ENCODE data around the gene HDAC10.

HDAC10 gene

GRCh38 chr22:50255607-50256006 is 4.5 kb upstream of the HDAC10 start:
- no peak for DNase-seq (ENCODE audit: low read depth)

- DNase-seq (ENCODE audit: low read depth) = no peak
Observed at GRCh38 chr22:50255099-50255498, 4.0 kb upstream of the HDAC10 start.

GRCh38 chr22:50253941-50254340 is 2.9 kb upstream of the HDAC10 start:
- no peak for DNase-seq (ENCODE audit: low read depth)

GRCh38 chr22:50253046-50253915 is 2.2 kb upstream of the HDAC10 start:
- DNase-seq (ENCODE audit: low read depth) = no peak

DNA sequence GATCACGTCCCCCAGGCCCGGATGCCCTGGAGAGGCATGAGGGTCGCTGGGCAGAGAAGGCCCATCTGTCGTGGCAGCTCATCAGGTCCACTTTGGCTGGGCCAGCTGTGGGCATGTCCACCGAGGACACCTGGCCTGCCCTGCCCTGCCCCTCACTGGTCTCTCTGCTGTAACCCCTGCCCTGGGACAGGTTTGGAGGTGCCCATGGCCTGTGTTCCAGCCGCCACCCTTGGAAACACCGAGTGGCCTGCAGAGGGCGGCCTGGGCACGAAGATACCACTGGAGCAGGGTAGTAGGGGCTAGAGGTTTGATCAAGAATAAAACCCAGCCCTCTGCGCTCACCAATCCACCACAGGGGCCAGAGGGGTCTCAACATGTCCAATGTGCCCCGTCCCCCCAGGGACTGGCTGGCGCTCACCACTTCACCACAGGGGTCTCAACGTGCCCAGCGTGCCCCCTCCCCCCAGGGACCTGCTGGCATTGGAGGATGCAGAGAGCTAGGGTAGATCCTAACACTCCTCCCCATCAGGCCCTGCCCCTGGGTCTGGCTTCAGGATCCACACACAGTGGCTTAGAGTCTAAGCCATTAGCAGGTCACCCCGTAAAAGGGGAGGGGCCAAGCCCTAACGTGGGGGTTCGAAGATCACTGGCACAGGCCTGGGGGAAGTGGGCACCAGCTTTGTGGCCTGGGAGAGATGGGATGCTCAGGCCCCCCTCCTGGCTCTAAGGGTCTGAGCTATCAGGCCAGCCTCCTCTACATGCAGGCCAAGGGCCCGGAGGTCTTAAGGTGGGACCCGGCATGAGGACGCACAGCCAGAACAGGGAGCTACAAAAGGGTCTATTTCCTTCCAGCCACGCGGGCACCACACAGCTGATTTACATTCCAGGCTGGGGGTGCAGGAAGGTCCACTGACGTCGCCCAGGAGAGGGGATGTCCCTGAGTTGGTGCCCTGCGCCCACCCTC is 1.3 kb upstream of the HDAC10 start:
- DNase-seq (ENCODE audit: low read depth) = no peak

DNA sequence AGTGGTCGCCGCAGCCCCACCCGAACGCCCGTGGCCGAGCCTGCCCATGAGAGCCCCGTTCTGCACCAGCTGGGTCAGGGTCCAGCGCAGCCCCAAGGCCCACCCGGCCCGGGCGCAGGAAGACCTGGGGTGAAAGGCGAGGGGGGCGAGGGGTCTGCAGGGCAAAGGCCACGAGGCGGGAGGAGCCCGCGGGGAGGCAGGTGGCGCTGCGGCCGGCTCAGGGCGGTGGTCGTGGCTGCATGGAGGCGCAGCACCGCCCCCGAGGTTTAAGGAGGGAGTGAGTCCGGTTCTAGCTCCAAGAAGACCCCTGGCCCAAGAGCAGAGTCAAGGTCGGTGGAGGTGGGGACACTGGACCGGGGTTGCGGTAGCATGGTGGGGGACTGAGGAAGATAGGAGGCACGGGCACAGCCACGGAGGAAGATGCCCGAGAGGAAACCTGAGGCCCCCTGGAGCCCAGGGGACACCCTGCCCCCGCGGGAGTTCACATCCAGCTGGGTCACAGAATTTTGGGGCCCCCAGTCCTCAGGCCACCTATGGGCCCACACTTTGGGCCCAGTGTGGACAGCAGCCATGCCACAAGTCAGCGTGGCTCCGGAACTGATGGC is 514 bp upstream of the HDAC10 start:
- DNase-seq (ENCODE audit: low read depth) = no peak

GRCh38 chr22:50250249-50250554 is 863 bp downstream of the HDAC10 start:
- DNase-seq (ENCODE audit: low read depth) = no peak

DNA sequence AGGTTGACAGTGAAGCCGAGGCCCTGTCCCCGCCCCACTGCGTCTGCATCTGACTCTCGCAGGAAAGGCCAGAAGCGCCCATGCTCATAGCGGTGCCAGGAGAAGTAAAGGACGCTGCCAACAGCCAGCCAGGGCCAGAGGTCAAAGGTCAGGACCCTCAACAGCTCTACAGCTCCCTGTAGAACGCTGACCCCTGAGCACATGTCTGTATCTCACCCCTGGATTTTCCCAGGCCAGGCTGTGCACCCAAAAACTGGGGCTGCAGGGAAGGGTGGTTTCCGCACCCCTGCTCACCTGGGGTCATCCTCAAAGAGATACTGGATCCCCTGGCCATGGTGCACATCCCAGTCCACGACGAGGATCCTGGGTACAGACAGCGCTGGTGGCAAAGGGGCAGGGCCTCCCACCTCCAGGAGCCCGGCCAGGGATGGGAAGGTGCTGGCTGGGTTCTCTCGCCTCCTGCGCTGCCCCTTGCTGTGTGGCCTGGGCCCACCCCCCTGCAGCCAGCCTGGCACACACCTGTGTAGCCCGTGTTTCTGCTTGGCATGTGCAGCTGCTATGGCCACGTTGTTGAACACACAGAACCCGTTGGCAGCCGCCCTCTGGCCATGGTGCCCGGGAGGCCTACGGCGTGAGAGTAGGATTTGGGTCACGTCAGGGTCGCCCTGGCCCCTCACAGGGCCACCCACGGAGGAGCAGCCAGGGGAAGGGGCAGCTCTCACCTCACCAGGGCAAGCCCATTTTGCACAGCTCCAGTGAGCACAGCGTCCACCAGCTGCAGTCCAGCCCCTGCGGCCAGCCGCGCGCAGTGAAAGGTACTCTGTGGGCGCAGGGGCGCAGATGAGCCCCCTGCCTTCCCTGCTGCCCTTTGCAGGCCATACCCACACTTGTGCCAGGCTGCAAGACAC is 1.5 kb downstream of the HDAC10 start:
- DNase-seq (ENCODE audit: low read depth) = no peak

DNA sequence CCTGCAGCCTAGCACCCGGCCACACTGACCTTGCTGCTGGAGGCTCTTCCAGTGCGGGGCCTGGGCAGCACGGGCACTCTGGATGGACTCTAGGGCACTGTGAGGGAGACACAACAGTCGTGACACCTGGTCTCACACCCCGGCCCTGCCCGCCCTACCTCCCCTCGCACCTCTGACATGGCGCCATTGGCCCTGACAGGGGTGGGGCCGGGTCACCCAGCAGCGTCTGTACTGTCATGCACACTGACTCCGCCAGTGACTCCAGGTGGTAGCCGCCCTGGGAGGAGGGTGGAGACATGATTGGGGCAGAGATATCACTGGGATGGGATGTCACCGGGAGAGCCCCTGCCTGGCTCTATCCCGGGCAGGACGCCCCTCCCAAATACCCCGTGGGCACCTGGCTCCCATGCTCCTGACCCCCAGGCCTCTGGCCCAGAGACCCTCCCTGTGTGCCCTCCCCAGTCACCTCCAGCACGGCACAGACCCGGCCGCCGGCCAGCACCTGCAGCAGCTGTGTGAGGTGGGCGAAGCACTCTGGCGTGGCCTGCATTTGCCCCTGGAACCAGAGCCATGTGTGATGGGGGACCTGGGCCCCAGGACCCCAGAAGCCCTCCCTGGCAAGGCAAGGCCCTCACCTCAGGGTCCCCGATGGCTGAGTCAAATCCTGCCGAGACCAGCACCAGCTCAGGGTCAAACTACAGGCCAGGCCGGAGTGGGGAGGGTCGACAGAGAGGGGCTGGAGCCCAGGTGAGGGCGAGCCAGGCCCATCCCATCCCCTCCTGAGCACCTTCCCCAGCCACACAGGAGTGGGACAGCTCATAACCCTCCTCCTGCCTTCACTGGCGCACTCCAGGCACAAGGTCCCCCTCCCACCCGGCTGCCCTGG is 2.6 kb downstream of the HDAC10 start:
- no peak for DNase-seq (ENCODE audit: low read depth)

GRCh38 chr22:50247748-50248147 is 3.3 kb downstream of the HDAC10 start:
- no peak for DNase-seq (ENCODE audit: low read depth)

DNA sequence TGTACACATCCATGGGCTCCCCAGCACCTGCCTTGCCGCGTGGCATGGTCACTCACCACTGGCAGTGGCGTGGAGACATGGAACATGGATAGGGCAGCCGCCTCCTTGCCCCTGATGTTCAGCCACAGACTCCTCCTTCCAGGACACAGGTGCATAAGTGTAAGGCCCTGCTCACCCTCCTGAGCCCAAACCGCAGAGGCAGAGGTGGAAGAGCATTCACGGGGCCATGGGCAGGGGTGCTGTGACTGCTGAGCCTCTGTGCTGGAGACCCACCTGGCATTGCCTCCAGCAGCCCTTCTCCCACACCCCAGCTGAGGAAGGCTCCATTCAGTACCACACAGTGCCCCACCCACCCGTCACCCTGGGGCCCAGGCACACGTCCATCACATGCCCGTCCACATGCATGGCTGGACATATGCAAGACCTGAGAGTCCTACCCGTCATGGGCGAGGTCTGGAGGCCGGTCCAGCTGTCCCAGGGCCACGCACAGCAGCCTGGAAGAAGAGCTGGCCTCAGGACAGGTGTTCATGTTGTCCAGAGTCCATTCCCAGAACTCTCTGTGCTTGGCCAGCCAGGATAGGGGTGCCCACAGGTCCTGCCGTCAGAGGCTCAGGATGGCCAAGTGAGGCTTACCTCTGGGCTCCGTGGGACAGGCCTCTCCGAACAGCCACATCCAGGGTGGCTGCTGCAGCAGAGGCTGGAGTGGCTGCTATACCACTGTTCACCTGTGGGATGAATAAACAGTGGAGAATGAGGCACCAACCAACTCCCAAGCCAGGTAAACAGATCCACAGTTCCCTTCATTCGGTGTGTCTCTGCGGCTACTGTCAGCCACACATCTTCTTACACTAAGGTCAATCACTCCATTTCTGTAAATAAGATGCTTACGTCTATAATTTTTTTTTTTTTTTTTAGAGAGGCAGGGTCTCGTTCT is 4.6 kb downstream of the HDAC10 start:
- DNase-seq (ENCODE audit: low read depth) = no peak

DNA sequence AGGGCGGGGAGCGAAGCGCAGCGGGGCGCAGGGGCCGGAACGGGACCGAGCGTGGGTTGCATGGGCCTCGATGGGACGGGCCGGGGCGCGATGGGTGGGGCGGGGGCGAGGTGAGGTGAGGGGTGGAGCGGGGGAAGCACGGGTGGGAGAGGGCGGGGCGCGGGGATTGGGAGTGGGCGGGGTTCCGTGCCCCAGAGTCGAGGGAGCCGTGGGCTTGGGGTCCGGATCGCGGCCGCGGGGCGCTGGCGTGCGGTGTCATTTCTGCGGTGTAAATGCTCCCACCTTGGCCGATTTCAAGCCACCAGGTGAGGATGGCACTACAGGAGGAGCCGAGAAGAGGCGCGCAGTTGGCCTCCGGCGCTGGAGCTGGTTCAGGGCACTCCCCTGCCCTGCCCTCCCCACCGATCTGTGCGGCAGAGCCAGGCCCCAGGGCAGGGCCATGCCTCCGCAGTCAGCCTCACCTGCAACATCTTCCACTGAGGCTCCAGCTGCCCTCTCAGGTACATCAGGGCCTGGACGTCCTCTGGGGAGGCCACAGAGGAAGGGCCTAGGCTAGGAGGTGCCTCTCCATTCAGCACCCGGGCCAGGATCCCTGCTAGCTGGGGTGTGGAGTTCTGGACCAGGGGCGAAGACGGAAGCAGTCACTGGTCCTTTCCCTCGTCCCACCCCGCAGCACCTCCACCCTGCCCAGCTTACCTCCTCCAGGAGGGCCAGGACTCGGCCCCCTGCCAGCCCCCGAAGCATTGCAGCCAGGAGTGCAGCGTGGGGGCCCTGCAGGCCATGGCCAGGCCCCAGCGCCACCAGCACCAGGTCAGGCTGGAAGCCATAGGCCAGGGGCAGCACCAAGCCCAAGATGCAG is 5.6 kb downstream of the HDAC10 start:
- DNase-seq (ENCODE audit: low read depth) = no peak

GRCh38 chr22:50244420-50245213 is 6.4 kb downstream of the HDAC10 start, which contains the start of gene TUBGCP6:
Gene TUBGCP6 (minus strand): TSS chr22:50245023. CDS start chr22:50244459, 564 bp downstream.
- peak; percentile 59 for DNase-seq (ENCODE audit: low read depth)

DNA sequence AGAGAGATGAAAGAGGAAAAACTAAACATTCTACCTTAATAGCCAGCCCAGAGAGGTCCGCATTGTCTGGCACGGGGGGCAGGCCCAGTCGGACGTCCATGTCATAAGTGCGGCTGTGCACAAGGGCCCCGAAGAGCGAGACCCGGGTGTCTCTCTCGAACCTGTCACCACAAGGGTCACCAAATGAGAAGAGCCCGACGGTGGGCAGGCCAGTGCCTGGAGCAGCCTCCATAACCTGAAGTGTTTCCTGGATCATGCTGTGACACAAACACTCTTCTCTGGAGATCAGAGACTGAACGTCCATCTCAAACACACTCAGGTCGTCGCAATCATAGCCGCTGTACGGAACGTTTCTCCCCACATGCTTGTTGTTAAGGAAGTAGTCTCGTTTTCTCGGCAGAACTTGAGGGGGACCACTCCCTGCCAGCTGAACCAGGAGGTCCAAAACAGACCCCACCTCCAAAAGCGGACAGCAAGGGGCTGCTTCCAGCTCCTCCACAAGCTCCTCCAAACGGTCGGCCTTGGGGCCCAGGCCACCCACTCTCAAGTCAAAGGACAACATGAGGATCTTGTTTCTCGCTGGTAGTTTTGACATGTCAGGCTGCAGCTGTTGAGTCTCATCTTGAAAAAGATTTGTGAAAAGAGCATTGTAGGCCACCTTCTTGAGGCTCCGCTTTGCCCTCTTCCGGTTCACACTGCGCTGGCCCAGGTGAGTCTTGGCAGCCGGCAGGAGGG is 7.2 kb downstream of the HDAC10 start:
- DNase-seq (ENCODE audit: low read depth) = no peak

GRCh38 chr22:50242406-50242949 is 8.6 kb downstream of the HDAC10 start:
- no peak for DNase-seq (ENCODE audit: low read depth)

GRCh38 chr22:50238755-50239154 is 12.3 kb downstream of the HDAC10 start:
- DNase-seq (ENCODE audit: low read depth) = no peak
